ENCODE data around the gene ADCY1.
A peak's percentile ranks its signal among the peaks of the same experiment; 100 is the strongest.

Gene ADCY1

DNA sequence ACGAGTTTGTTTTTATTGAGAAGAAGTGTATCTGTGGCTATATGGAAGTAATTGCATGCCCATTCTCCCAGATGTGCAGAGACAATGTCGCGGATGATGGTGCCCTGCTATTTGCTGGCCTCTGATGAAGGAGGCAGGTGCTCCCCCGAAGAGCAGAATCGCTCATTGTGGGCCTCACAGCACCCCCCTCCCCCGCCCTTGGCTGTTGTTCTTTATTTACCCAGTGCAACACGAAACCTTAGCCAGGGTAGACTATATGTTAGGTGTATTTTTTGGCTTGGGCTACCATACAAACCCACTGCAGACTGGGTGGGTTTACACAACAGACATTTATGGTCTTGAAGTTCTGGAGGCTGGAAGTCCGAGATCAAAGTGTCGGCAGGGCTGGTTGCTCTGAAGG is 3.4 kb upstream of the ADCY1 start:
- no peak overlapping the region for H3K27ac ChIP-seq
- TF ChIP-seq, protein P1, sequence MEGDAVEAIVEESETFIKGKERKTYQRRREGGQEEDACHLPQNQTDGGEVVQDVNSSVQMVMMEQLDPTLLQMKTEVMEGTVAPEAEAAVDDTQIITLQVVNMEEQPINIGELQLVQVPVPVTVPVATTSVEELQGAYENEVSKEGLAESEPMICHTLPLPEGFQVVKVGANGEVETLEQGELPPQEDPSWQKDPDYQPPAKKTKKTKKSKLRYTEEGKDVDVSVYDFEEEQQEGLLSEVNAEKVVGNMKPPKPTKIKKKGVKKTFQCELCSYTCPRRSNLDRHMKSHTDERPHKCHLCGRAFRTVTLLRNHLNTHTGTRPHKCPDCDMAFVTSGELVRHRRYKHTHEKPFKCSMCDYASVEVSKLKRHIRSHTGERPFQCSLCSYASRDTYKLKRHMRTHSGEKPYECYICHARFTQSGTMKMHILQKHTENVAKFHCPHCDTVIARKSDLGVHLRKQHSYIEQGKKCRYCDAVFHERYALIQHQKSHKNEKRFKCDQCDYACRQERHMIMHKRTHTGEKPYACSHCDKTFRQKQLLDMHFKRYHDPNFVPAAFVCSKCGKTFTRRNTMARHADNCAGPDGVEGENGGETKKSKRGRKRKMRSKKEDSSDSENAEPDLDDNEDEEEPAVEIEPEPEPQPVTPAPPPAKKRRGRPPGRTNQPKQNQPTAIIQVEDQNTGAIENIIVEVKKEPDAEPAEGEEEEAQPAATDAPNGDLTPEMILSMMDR (conservative IDR thresholded peaks at IDR 0.05), result no peak

DNA sequence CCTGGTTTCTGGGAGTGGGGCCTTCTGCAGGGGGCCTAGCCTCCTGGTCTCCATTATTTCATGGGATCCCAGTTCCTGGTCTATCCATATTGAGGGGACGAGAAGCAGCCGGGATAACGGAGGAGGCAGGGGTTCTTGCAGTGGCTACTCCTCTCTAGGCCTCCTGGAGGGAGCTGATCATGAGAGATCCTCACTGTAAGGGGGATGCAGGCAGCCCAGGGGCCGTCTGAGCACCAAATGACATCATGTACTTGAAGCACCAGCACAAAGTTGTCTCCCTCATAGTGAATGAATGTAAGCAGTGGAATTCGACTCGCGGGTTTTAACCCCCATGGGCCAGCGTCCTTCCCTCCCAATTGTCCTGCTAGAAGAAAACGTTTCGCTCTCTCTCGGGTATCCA is 964 bp upstream of the ADCY1 start:
- TF ChIP-seq, protein P1 (conservative IDR thresholded peaks at IDR 0.05), result no peak
- H3K27ac ChIP-seq, result no peak overlapping the region

DNA sequence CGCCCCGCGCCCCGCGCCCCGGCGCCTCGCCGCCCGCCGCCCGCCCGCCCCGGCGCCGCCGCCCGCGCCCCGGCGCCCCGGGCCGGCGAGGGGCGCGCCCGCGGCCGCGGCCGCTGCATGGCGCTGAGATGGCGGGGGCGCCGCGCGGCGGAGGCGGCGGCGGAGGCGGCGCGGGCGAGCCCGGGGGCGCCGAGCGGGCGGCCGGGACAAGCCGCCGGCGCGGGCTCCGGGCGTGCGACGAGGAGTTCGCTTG is 174 bp downstream of the ADCY1 start:
- TF ChIP-seq, protein P1 (conservative IDR thresholded peaks at IDR 0.05), result no peak
- peak overlapping the region; percentile 68 for H3K27ac ChIP-seq

DNA sequence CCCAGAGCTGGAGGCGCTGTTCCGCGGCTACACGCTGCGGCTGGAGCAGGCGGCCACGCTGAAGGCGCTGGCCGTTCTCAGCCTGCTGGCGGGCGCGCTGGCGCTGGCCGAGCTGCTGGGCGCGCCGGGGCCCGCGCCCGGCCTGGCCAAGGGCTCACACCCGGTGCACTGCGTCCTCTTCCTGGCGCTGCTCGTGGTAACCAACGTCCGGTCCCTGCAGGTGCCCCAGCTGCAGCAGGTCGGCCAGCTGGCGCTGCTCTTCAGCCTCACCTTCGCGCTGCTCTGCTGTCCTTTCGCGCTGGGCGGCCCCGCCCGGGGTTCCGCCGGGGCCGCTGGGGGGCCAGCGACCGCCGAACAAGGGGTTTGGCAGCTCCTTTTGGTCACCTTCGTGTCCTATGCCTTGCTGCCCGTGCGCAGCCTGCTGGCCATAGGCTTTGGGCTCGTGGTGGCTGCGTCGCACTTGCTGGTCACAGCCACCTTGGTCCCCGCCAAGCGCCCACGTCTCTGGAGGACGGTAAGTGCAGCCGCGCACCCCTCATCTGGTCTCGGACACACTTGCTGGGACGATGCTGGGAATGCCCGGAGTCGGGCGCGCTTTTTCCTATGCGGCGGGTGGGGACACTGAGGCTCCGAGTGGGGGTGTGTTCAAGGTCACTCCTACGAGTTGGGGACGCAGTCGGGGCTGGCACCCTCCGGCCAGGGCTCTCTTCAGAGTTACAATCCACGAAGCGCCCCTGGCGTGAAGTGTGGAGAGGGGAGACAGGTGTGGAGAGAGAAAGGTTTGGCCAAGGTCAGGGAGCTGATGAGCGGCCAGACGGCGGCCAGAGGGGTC is 717 bp downstream of the ADCY1 start:
- TF ChIP-seq, protein P1 (conservative IDR thresholded peaks at IDR 0.05), result peak; percentile 53
- peak overlapping the region; percentile 68 for H3K27ac ChIP-seq

DNA sequence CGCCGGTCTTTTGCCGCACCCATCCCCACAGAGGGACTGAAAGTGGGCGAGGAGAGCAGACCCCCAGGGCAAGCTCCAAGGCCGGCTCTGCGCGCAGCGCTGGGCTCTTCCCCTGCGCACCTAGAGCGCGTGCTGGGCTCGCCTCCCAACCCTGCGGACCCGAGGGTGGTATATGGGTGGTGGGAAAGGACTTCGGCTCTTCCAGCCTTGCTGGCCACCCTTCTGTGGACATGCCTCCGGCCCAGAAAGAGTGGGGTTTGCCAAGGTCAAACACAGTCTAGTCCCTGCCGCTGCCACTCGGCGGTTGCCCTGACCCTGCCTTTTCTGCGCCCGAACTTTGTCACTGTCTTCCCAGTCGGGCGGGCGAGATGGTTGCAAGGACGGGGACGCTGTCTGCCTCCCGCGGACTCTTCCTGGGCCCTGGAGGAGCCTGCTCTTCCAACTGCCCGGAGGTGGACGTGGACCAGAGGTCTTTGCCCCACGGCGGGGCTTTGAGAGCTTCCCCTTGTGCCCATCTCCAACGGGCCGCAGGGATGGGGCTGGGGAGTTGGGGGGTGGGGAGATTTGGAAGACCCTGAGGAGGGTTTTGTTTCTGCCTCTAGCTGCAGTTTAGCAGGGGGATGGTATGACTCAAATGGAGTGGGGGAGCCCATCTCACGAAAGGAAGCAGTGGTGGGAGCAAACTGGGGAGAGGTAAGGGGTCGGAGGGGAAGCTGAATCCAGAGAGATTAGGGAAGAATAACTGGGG is 1.5 kb downstream of the ADCY1 start:
- peak overlapping the region; percentile 68; the same call in 1 of the 2 replicates for H3K27ac ChIP-seq
- TF ChIP-seq, protein P1 (conservative IDR thresholded peaks at IDR 0.05), result no peak

DNA sequence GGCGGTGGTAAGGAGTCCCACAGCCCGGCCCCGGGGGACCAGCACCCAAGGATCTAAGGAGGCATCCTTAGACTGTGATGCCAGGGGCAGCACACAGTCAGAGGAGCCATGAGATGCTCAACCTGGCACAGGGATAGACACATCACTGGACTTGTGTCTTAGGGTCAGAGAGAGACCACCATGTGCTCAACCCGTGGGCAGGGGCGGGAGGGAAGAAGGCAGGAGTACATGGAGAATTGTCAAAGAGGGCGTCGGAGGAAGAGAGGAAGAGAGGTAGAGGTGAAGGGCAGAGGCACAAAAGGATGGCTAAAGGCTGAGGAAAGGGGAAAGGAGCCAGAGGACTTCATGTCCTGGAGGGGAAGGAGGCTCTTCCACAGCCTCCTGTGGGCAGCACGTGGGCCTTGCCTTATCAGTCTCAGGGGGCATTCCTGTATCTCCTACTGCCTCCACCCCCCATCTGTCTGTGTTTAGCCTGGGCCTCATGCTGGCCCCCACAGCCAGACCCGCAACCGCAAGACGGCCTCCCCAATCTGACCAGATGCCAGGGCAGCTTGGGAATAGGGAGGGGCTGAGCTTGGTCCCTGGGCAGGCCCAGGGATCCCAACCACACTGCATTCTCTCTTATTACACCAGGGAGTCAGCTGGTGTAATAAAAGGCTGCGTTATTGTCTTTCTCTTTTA is 2.2 kb downstream of the ADCY1 start:
- TF ChIP-seq, protein P1 (conservative IDR thresholded peaks at IDR 0.05), result no peak
- H3K27ac ChIP-seq, result no peak overlapping the region

DNA sequence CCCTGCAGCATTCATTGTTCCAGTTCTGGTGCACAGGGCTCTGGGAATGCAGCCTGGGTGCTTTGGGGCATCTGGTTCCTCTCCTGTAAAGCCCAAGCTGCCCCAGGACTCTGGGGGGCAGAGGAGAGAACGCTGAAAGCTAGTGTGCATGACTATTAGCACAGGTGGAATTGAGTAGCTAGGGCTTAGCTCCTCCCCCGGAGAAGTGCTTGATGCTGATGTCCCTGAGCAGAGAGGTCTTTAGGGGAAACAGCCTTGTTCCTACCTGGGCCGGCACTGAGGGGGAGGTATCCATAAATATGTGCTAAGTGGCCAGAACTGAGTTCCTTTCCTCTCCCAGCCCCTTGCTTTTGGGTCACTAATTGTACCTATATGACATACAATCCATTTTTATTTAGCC is 3.9 kb downstream of the ADCY1 start:
- H3K27ac ChIP-seq, result no peak overlapping the region
- TF ChIP-seq, protein P1 (conservative IDR thresholded peaks at IDR 0.05), result no peak

All from VCaP (cell line).